Choroid plexus epithelial cell (primary cell): ENCODE measurements around the gene ARHGEF5.
A peak's percentile ranks its signal among the peaks of the same experiment; 100 is the strongest.

ENCODE experiments used
- DNase-seq: peaks from one replicate; pipeline ENCODE4 v3.0.0-alpha.2; 2010; ENCODE audit warnings: low read depth
- H3K4me3 ChIP-seq: 2 replicates; pipeline ENCODE4 v1.5.1; 2011; ENCODE audit warnings: low read depth, mild to moderate bottlenecking, control low read depth, low read length, moderate library complexity
- CTCF ChIP-seq: conservative IDR thresholded peaks from 2 replicates; pipeline ENCODE4 v1.5.1; 2011; ENCODE audit warnings: low read depth, mild to moderate bottlenecking, control low read depth, inconsistent platforms, low read length, moderate library complexity

The ARHGEF5 gene

GRCh38 chr7:144391014-144391413, 35.8 kb downstream of the ARHGEF5 start:
- TF ChIP-seq CTCF = no peak

GRCh38 chr7:144391823-144392255, 36.6 kb downstream of the ARHGEF5 start:
- DNase-seq = peak; percentile 77
- H3K4me3 ChIP-seq = peak overlapping the region; percentile 37
- peak; percentile 71 for TF ChIP-seq CTCF

More at GRCh38 chr7:144391014-144391413, 35.8 kb downstream of the ARHGEF5 start:
- no peak overlapping the region for H3K4me3 ChIP-seq
- DNase-seq = no peak

GRCh38 chr7:144397086-144397485, 41.9 kb downstream of the ARHGEF5 start:
- DNase-seq = no peak
- no peak for TF ChIP-seq CTCF
- H3K4me3 ChIP-seq = no peak overlapping the region

GRCh38 chr7:144398291-144398690, 43.1 kb downstream of the ARHGEF5 start:
- TF ChIP-seq CTCF = no peak
- DNase-seq = no peak
- no peak overlapping the region for H3K4me3 ChIP-seq

GRCh38 chr7:144398911-144399310, 43.7 kb downstream of the ARHGEF5 start:
- no peak for DNase-seq
- H3K4me3 ChIP-seq = no peak overlapping the region
- TF ChIP-seq CTCF = no peak

- no peak overlapping the region for H3K4me3 ChIP-seq
- DNase-seq = no peak
- no peak for TF ChIP-seq CTCF
Observed at GRCh38 chr7:144399946-144400345, 44.7 kb downstream of the ARHGEF5 start.

GRCh38 chr7:144401490-144401889, 46.3 kb downstream of the ARHGEF5 start:
- H3K4me3 ChIP-seq = no peak overlapping the region
- DNase-seq = no peak
- TF ChIP-seq CTCF = no peak
